ENCODE data around the gene RPL21. TPM values are rescaled to one million over a fixed set of nuclear protein-coding genes. Genes with fewer than 3 reads are reported as not detected.

RPL21 gene
- total RNA-seq, 1 experiment from 2014 or later: 986 TPM

- Histone ChIP-seq H3K27ac (ENCODE audit: low read depth, low read length, poor library complexity, severe bottlenecking) (no peak overlapping the region), H3K4me1 (ENCODE audit: insufficient read depth, low read length, poor library complexity, severe bottlenecking) (peaks cover 4% of the 10 kb centered on the region), H3K27me3 (replicated peaks; ENCODE audit: insufficient read depth, low read depth, low read length, poor library complexity) (no peaks in the 10 kb centered on the region), H3K36me3 (ENCODE audit: insufficient read depth, low read length, poor library complexity, severe bottlenecking) (no peaks in the 10 kb centered on the region), H3K9me3 (ENCODE audit: low read depth, low read length, poor library complexity, severe bottlenecking) (no peaks in the 10 kb centered on the region), H3K4me3 (ENCODE audit: low read depth, low read length, poor library complexity, severe bottlenecking) (no peak overlapping the region)
- DNase-seq (ENCODE audit: low spot score): no peak
- no TSS peak for BruUV-seq (replicated peaks)
- intact Hi-C loops (cut with micrococcal nuclease; ENCODE audit: unreplicated experiment): no loop called here
- no peak for TF ChIP-seq EZH2 (IDR thresholded peaks at IDR 0.05; ENCODE audit: borderline replicate concordance, low read depth, low read length, poor library complexity, severe bottlenecking)
- TF ChIP-seq CTCF (conservative IDR thresholded peaks at IDR 0.05; ENCODE audit: low read depth, low read length): no peak
- ChIA-PET POLR2A (ENCODE audit: low non-redundant PET) (no interaction called here), CTCF (no interaction called here)
Observed at GRCh38 chr13:27269114-27269665, 17.8 kb downstream of the RPL21 start.

GRCh38 chr13:27270594-27271520 lies 19.5 kb downstream of the RPL21 start, which contains the start of gene RASL11A:
RASL11A (plus strand) TSS chr13:27270830; CDS start chr13:27270945, 115 bp downstream.
- Histone ChIP-seq H3K4me3 (ENCODE audit: low read depth, low read length, poor library complexity, severe bottlenecking) (peak within 1 kb of the TSS; percentile 89), H3K27me3 (replicated peaks; ENCODE audit: insufficient read depth, low read depth, low read length, poor library complexity) (no peaks in the 10 kb centered on the region), H3K27ac (ENCODE audit: low read depth, low read length, poor library complexity, severe bottlenecking) (no peak within 1 kb of the TSS), H3K9me3 (ENCODE audit: low read depth, low read length, poor library complexity, severe bottlenecking) (no peaks in the 10 kb centered on the region), H3K36me3 (ENCODE audit: insufficient read depth, low read length, poor library complexity, severe bottlenecking) (no peaks in the 10 kb centered on the region), H3K4me1 (ENCODE audit: insufficient read depth, low read length, poor library complexity, severe bottlenecking) (peaks cover 4% of the 10 kb centered on the region)
- TF ChIP-seq EZH2 (IDR thresholded peaks at IDR 0.05; ENCODE audit: borderline replicate concordance, low read depth, low read length, poor library complexity, severe bottlenecking): no peak
- TF ChIP-seq CTCF (conservative IDR thresholded peaks at IDR 0.05; ENCODE audit: low read depth, low read length): peak; percentile 78
- CTCF ChIA-PET: interaction anchor here (0.5 to 1.0 kb wide), 2 partner anchors 9 to 276 kb away, joined by 3 to 7 read pairs; no protein-coding TSS in a partner anchor
- no TSS peak for BruUV-seq (replicated peaks)
- intact Hi-C loops (cut with micrococcal nuclease; ENCODE audit: unreplicated experiment): no loop called here
- DNase-seq (ENCODE audit: low spot score): peak; percentile 77
- POLR2A ChIA-PET (ENCODE audit: low non-redundant PET): no interaction called here

GRCh38 chr13:27271570-27272096 lies 20.3 kb downstream of the RPL21 start:
- ChIA-PET POLR2A (ENCODE audit: low non-redundant PET) (no interaction called here), CTCF (no interaction called here)
- H3K36me3 ChIP-seq (ENCODE audit: insufficient read depth, low read length, poor library complexity, severe bottlenecking): no peaks in the 10 kb centered on the region
- peaks cover 3% of the 10 kb centered on the region for H3K4me1 ChIP-seq (ENCODE audit: insufficient read depth, low read length, poor library complexity, severe bottlenecking)
- DNase-seq (ENCODE audit: low spot score): no peak
- no peaks in the 10 kb centered on the region for H3K27me3 ChIP-seq (replicated peaks; ENCODE audit: insufficient read depth, low read depth, low read length, poor library complexity)
- H3K27ac ChIP-seq (ENCODE audit: low read depth, low read length, poor library complexity, severe bottlenecking): no peak overlapping the region
- H3K9me3 ChIP-seq (ENCODE audit: low read depth, low read length, poor library complexity, severe bottlenecking): no peaks in the 10 kb centered on the region
- no peak for TF ChIP-seq EZH2 (IDR thresholded peaks at IDR 0.05; ENCODE audit: borderline replicate concordance, low read depth, low read length, poor library complexity, severe bottlenecking)
- no peak for TF ChIP-seq CTCF (conservative IDR thresholded peaks at IDR 0.05; ENCODE audit: low read depth, low read length)
- no TSS peak for BruUV-seq (replicated peaks)
- intact Hi-C loops (cut with micrococcal nuclease; ENCODE audit: unreplicated experiment): no loop called here
- H3K4me3 ChIP-seq (ENCODE audit: low read depth, low read length, poor library complexity, severe bottlenecking): peak overlapping the region; percentile 89

Data from A673 (cell line).